Activated naive CD4-positive, alpha-beta T cell treated with anti-CD3 and anti-CD28 coated beads, Interleukin-2, amount 50 U/mL, for 16 hours (primary cell): ENCODE measurements around the gene ARID4B.
"Not testable (repeated sequence)": the region's sequence is repeated elsewhere in the genome, so short reads cannot be mapped to it uniquely, and the experiment has no call there.

Experiments used
- DNase-seq: peaks from one replicate; pipeline ENCODE4 v3.0.0-alpha.2; 2020

ARID4B gene

DNA sequence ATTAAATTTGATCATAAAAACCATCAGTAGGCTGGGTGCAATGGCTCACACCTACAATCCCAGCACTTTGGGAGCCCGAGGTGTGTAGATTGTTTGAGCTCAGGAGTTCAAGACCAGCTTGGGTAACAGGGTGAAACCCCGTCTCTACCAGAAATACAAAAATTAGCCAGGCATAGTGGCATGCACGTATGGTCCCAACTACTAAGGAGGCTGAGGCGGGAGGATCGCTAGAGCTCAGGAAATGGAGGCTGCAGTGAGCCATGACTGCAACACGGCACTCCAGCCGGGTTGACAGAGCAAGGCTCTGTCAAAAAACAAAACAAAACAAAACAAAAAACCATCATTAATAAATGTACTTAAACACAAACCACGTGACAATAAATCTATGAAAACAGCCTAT, 61.0 kb downstream of the ARID4B start:
- DNase-seq = no peak

DNA sequence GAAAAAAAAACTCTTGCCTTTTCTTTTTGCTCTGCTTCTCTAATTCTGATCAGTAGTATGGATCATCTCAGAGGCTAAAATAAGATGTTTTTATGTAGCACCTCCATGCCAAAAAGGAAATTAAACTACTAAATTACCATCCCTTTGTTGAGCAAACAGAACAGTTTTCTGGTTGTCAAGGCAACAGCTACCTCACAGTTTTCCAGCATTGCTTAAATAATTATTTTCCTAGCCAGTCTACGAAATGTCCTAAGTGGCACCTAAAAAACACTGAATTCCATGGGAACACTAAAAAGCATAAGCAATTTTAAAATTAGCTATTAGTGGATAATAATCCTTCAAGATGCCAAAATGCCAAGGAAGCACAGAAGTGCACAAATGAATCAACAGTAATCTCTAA, 61.7 kb downstream of the ARID4B start:
- no peak for DNase-seq

DNA sequence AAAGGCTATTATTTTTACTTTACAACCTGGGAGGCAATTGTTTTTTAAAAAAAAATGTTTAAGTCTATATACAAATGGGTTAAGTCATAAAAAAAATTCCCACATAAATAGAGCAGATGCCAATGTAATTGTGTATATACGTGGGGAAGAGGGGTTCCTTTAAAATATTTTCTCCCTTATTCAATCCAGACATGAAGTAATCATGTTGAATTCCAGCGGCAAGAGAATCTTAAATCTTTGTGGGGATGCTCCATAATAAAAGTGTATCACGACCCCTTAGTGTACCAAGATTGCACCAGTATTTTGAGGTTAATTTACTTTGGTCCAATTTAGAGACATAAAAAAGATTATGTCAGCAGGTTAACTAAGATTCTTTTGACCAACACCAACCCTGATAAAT, 62.1 kb downstream of the ARID4B start:
- DNase-seq = no peak

DNA sequence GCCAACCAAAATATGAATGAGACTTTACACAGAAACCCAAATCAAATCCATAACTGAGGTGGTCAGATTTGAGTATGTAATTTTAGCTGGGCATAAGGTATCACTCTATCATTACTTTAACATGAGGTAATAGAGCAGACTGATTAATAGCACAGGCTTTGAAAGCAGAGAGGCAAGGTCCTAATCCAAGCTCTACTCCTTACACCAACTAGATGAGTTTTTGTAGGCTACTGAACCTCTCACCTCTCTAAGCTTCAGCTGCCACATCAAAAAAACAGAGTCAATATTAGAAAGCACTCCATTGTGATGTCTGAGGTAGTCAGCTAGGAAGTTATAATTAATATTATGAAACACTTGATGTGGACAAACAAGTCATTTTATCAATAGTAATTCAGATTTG, 63.7 kb downstream of the ARID4B start:
- DNase-seq = no peak

DNA sequence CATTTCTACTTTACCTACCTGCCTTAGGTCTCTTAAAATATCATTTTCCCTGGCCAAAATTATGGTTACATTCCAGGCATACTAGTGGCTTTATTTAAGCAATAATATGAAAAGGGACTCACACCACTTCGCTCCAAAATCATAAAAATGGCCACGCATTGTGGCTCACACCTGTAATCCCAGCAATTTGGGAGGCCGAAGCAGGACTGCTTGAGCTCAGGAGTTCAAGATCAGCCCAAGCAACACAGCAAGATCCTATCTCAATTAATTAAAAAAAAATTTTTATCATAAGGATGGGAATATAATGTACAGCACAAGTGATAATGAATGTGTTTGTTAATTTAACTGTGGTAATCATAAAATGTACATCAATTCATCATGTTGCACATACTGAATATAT, 65.4 kb downstream of the ARID4B start:
- DNase-seq = no peak

DNA sequence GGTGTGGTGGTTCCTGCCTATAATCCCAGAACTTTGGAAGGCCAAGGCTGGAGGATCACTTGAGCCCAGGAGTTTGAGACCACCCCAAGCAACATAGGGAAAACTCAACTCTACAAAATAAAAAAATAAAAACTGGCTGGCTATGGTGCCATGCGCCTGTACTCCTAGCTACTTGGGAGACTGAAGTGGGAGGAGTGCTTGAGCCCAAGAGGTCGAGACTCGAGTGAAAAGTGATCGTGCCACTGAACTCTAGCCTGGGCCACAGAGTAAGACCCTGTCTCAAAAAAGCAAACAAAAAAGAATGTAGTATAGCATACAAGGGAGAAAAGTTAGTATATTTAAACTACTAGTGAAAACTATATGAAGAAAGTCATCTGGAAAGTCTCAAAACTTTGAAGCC, 66.7 kb downstream of the ARID4B start:
- DNase-seq = no peak

DNA sequence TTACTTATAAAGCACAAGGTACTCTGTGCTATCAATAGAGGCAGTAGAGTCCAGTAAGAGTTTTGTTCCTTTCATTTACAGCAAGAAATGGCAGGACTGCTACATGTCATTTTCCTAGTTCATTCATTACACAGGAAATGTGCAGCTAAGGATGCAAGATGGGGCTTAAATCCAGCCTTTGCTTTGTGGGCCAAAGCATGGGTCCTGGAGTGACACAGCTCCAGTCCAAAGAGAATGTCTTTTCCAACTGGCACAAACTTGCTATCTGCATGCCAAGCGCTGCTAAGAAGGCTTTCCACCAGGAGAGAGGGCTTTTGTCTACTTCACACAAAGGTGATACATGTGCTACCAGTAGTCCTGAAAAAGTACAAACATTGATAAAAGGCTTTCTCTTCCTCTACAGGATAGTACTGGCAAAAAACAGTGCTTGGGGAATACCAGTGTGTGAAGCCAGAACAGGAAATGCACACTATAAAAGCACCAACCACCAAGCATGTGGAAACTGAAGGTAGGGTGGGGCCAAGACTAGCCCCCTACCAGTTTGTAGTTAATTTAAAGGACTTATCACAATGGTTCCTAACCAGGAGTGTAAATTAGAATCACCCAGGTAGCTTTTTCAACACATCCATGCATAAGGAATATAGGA, 68.7 kb downstream of the ARID4B start:
- DNase-seq = no peak

DNA sequence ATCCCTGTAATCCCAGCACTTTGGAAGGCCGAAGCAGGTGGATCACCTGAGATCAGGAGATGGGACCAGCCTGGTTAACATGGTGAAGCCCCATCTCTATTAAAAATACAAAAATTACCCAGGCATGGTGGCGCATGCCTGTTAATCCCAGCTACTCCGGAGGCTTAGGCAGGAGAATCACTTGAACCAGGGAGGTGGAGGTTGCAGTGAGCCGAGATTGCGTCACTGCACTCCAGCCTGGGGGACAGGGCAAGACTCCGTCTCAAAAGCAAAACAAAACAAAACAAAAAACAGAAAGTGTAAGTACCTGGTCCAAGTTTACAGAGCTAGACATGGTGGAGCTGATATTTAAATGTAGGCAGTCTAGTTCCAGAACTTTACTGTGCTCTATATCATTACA, 69.9 kb downstream of the ARID4B start:
- DNase-seq = not testable (repeated sequence)

DNA sequence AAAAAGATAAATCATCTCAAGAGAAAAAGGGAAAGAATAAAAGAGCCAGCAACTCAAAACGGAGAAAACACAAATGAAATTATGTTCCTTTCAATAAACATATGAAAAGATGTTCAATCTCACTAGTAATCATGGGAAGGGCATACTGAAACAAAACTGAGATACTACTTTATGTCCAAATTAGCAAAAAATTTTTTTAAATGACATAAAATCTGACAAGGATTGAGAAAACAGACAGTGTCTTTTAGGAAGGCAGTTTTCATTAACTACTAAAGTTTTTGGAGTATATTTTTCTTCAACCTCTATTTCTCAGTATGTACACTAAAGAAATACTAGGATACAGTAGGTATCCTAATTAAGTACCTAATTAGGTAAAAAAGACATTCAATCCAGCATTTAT, 73.3 kb downstream of the ARID4B start:
- no peak for DNase-seq

DNA sequence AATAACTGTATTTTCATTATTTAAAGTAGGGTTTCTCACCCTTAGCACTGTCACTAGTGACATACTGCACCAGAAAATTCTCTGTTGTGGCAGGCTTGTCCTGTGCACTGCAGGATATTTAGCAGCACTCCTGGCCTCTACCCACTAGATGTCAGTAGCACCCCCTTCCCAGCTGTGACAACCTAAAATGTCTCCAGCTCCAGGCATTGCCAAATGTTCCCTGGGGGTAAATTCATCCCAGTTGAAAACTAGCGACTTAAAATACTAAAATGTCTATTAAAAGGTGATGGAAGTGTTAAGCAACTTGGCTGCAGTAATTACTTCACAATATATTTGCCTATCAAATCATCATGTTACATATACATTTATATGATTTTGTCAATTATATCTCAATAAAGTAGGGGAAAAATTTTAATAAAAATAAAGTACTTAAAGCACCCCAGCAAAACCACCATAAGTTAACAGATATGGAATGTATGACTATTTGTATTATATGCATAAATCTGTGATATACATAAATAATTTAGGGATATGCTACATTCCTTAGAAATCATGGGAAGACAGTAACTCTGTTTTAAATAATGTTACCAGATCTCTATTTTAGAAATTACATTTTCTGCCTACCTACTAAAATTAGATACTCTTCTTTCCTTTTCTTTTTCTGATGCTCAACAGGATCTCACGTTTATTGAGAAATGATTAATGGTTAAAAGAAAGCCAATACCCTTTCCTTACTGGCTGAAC, 74.6 kb downstream of the ARID4B start:
- peak; percentile 51 for DNase-seq

DNA sequence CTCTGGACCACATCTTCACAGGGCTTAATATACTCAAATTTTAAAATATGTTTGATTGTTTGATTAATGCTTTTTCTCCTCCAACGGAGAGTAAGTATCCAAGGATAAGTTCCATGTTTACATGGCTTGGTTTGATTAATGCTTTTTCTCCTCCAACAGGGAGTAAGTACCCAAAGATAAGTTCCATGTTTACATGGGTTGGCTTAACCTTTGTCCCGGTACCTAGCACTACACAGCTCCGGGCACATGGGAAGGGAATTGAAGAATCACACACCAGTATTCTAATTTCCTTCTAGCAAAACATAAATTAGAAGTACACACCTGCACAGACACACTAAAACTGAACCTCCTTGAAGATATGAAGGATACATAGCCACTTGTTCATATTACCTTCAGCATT, 77.5 kb downstream of the ARID4B start:
- DNase-seq = no peak

DNA sequence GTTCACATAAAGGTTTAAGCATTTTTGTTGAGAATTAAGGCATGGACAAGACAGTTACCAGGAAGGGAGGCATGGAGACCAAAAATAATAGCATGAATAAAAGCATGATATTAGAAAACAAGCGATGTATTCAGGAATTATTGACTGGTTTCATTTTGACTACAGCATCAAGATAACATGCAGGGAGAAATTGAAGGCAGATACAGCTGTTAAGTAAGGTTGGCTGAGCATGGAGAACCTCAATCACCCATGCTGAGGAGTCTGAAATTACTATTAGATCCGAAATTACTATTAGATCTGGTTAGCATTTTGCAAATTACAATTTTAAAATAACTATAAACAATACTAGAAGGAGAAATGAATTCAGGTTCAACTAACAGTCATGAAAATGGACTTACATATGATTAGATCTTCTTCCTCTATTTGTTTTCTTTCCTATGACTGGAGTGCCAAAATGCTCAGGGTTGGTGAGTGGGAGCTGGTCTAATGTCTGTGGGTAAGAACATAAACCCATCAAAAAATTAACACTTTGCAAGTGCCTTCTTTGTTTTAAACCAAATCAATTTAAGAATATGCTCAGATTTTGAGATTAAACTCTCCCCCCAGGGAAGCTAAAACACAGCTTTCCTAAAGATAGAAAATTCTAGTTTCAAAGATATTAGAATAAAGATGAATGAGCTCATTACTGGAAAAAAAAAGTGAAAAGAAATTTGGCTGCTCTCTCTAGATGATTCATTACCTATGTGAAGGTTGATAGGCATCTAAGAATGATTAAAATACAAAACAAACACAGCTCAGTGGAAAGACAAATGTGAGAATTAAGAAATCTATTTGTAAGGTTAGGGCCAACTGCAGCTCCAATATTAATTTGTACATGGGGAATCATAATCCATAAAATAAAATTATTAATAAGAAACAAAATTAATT, 81.7 kb downstream of the ARID4B start:
- no peak for DNase-seq

DNA sequence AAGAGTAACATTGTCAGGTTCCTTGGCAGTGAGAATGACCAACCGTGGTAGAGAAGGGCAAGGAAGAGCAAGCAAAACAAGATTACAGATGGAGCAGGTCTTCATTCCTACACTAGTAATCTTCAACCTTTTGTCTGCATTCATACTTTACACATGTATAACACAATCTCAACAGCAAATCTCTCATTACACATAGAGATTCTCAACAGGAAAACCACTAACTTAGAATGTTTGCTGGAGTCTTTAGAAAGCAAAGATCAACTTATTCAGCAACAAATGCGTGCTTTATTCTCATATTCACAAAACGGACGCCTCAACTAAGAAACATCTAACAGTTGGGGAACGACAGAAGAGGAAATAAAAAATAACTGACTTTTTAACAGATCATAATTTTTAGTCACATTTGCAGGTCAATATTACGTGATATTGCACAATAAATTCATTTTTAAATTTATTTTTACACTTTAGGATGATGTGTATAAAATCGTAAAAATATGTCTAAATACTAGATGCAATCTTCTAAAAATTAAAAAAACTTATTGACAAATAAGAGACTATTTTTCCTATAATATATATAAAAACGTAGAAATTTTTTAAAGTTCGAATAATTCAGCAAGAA, 82.9 kb downstream of the ARID4B start:
- no peak for DNase-seq

DNA sequence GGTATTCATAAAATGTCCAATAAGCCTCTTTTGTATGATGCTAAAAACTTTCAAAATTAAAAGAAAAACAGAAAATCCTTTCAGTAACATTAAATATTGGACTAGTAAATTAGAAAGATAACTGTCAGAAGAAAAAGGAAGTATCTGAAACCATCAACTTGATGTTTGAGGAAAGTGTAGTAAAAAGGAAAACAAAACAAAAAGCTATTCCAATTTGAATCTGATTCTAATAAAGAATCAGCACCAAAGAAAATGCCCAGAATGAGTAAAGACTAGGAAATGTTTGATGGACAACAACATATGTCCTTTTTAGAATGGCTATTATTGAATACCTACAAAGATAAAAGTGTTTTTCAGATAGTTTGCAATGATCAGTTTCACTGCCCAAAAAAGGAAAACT, 87.0 kb downstream of the ARID4B start:
- DNase-seq = no peak

DNA sequence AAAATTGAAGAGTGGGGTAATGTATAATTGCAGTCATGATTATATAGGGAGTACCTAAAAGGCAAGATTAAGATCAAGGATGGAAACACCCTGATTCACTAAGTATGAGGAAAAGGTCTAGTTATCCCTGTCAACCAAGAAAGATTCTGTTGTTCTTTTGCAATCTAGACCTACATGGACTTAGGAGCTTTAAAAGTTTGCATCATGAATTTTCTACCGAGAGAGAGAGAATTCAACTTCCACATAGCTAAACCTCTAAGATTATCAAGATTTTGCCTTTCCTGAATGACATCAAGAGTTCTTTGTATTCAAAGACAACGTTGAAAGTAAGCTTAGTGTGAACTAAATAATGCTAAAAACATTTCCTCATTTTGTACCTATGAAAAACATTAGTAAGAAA, 88.1 kb downstream of the ARID4B start:
- no peak for DNase-seq

DNA sequence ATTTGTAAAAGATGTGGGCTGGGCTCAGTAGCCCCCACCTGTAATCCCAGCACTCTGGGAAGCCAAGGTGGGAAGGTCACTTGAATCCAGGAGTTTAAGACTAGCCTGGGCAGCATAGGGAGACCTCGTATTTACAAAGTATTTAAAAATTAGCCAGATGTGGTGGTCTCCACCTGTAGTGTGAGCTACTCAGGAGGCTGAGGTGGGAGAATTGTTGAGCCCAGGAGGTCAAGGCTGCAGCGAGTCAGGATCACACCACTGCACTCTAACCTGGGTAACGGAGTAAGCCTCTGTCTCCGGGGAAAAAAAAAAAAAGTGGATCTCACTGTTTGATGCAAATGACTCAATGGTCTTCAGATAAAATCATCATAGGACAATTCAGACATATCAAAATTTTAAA, 89.4 kb downstream of the ARID4B start:
- no peak for DNase-seq

DNA sequence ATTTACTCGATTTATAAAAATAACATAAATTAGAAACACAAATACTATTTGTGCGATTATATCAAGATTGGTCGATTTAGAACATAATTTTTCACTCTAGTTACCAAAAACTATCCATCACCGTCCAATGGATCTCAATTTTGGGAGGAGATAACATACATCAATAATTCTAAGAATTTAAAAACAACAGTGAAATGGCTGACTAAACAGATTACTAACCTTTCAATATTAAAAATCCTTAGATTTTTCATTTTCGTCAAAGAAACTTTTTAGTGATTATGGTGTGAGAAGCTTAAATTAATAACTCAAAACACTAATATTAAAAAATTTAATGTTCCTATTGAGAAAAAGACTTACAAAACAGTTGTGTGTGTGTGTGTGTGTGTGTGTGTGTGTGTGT, 91.9 kb downstream of the ARID4B start:
- no peak for DNase-seq

DNA sequence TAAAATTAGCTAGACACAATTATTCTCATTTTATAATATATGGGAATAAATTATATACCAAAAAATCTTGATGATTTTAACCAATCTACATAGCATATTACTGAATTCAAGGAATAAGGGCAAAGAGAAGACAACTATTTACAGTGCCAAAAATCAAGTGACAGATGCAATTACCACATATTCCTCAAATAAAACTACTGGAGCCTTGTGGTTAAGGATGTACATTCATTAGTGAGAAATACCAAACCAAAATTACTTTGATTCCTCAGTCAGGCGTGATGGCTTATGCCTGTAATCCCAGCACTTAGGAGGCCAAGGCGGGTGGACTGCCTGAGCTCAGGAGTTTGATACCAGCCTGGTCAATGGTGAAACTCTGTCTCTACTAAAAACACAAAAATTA, 98.1 kb downstream of the ARID4B start:
- DNase-seq = no peak

DNA sequence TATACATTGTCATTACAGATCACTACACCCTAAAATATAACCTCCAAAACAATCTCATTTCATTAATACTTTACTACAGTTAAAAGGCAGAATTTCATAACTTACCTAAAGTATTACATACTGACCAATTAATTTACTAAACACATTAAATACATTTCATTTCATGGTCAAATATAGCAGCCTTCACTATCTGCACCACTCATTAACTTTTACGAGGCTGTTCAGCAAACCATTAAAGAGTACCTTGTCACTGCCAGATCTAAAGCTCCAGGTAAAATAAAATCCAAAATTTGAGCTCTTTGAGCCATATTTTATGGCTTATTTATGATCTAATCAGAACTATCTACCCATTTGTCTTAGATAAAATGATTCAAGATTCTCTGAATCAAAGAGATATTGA, 100.6 kb downstream of the ARID4B start:
- no peak for DNase-seq

DNA sequence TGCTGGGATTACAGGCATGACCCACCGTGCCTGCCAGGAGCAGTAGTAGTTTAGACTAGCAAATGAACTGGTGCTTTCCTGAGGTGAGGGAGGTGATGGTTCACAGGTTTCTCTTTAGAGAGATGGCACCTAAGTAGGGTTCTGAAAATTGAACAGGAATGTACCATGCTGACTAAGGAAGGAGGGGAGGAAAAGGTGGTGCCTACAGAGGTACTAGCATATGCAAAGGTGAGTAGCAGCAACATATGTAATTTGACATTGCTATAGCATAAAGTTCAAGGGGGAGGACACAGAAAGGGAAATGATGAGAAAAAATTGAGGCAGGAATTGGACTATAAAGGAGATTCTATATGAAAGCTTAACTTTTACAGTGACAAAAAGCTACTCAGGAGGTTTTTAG, 101.0 kb downstream of the ARID4B start:
- no peak for DNase-seq

DNA sequence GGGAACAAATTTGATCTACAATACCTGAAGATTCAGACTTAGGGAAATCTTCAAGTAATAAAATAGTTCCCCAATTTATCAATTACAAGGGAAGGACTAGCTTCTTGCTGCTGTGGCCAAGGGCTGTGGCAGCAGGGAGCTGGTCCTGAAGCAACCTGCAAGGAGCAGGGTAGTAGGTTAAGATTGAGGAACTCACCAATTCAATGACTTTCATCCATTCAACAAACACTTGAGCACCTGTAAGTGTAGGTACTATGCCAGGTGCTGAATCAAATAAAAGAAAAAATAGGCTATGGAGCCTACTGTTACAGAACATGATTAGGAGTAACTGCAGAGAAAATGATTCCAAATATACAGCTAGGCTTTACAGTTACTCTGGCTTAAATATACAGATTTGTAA, 102.7 kb downstream of the ARID4B start:
- DNase-seq = no peak

DNA sequence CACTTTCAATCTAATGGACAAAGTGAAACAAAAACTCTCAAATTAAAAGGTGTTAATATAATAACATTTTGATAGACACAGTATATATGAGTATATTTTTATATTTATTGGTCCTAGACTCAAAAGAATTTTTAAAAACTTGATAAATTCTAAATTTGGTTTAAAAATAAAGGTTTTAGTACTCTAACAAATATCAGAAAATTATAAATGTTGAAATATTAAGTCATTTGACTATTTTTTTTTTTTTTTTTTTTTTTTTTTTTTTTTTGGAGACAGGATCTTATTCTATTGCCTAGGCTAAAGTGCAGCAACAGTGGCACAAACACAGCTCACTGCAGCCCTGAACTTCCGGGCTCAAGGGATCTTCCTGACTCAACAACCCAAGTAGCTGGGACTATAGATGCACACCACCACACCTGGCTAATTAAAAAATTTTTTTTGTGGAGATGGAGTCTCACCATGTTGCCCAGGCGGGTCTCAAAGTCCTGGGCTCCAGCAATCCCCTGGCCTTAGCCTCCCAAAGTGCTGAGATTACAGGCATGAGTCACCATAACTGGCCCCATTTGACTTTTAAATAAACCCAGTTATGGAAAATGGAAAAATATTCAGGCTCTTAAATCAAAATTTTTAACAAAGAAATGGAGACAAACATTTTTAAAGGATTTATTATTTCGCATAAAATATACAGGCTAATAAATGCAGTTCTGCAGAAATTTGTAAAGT, 106.2 kb downstream of the ARID4B start:
- no peak for DNase-seq

DNA sequence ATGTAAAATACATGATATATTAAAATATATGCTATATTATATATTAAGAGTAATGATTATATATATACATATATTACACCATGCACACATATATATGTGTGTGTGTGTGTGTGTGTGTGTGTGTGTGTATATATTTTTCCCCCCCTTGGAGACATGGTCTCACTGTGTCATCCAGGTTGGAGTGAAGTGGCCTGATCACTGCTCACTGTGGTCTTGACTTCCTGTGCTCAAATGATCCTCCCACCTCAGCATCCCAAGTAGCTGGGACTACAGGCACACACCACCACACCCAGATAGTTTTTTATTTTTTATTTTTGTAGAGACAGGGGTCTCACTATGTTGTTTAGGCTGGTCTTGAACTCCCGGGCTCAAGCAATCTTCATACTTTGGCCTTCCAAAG, 112.5 kb downstream of the ARID4B start:
- no peak for DNase-seq
